ENCODE data around the gene SP2. TPM values are rescaled to one million over a fixed set of nuclear protein-coding genes. Genes with fewer than 3 reads are reported as not detected.

Gene SP2
- total and polyA plus RNA-seq, 2 donors (not counting 1 experiment from before 2014, with no cell fraction given): 1.5 to 2.6 TPM

GRCh38 chr17:47882695-47883588 lies 13.1 kb upstream of the SP2 start:
- Histone ChIP-seq H3K9me3 (ENCODE audit: control insufficient read depth, insufficient read depth, low read depth, low read length) (no peaks in the 10 kb centered on the region), H3K27me3 (ENCODE audit: control insufficient read depth, insufficient read depth, low read length) (peaks cover 7% of the 10 kb centered on the region), H3K36me3 (ENCODE audit: control insufficient read depth, insufficient read depth, low read length) (no peaks in the 10 kb centered on the region), H3K27ac (ENCODE audit: insufficient read depth, low read length) (no peak overlapping the region), H3K79me2 (ENCODE audit: control insufficient read depth, insufficient read depth, low read length) (no peaks in the 10 kb centered on the region), H3K4me1 (ENCODE audit: control insufficient read depth, extremely low read depth, insufficient read depth, low read length) (peaks cover 2% of the 10 kb centered on the region), H2AFZ (ENCODE audit: low read length) (peak overlapping the region; percentile 55), H3K9ac (ENCODE audit: insufficient read depth, low read length) (no peak overlapping the region), H3K4me3 (replicated peaks in 1 of 4; ENCODE audit: control extremely low read depth in 1 of 4, insufficient read depth in 1 of 4, low read depth in 3 of 4, low read length in 4 of 4) (peak overlapping the region in 1 of 4 experiments; percentile 1), H3K4me2 (ENCODE audit: extremely low read depth, insufficient read depth, low read length) (no peak overlapping the region), H4K20me1 (ENCODE audit: control insufficient read depth, extremely low read depth, insufficient read depth, low read length) (no peaks in the 10 kb centered on the region)
- TF ChIP-seq CTCF (conservative IDR thresholded peaks at IDR 0.05 in 1 of 2, IDR thresholded peaks at IDR 0.05 in 1 of 2; ENCODE audit: low read depth in 1 of 2, low read length in 2 of 2) (no peak), EZH2 (IDR thresholded peaks at IDR 0.05; ENCODE audit: low read length, missing control alignments) (no peak)
- no peak for DNase-seq (ENCODE audit: low read depth in 2 of 2)

GRCh38 chr17:47883589-47884426 lies 12.2 kb upstream of the SP2 start:
- no peak overlapping the region for H3K4me3 ChIP-seq (replicated peaks in 1 of 4; ENCODE audit: control extremely low read depth in 1 of 4, insufficient read depth in 1 of 4, low read depth in 3 of 4, low read length in 4 of 4)
- no peak for DNase-seq (ENCODE audit: low read depth in 2 of 2)
- H3K79me2 ChIP-seq (ENCODE audit: control insufficient read depth, insufficient read depth, low read length): no peaks in the 10 kb centered on the region
- H3K9ac ChIP-seq (ENCODE audit: insufficient read depth, low read length): no peak overlapping the region
- H3K4me1 ChIP-seq (ENCODE audit: control insufficient read depth, extremely low read depth, insufficient read depth, low read length): peaks cover 2% of the 10 kb centered on the region
- peaks cover 3% of the 10 kb centered on the region for H3K27me3 ChIP-seq (ENCODE audit: control insufficient read depth, insufficient read depth, low read length)
- no peak overlapping the region for H3K27ac ChIP-seq (ENCODE audit: insufficient read depth, low read length)
- H2AFZ ChIP-seq (ENCODE audit: low read length): no peak overlapping the region
- H3K36me3 ChIP-seq (ENCODE audit: control insufficient read depth, insufficient read depth, low read length): no peaks in the 10 kb centered on the region
- no peaks in the 10 kb centered on the region for H4K20me1 ChIP-seq (ENCODE audit: control insufficient read depth, extremely low read depth, insufficient read depth, low read length)
- TF ChIP-seq EZH2 (IDR thresholded peaks at IDR 0.05; ENCODE audit: low read length, missing control alignments): no peak
- no peak for TF ChIP-seq CTCF (conservative IDR thresholded peaks at IDR 0.05 in 1 of 2, IDR thresholded peaks at IDR 0.05 in 1 of 2; ENCODE audit: low read depth in 1 of 2, low read length in 2 of 2)
- no peaks in the 10 kb centered on the region for H3K9me3 ChIP-seq (ENCODE audit: control insufficient read depth, insufficient read depth, low read depth, low read length)
- H3K4me2 ChIP-seq (ENCODE audit: extremely low read depth, insufficient read depth, low read length): no peak overlapping the region

GRCh38 chr17:47884427-47884740 lies 11.7 kb upstream of the SP2 start:
- no peak overlapping the region for H2AFZ ChIP-seq (ENCODE audit: low read length)
- TF ChIP-seq CTCF (conservative IDR thresholded peaks at IDR 0.05 in 1 of 2, IDR thresholded peaks at IDR 0.05 in 1 of 2; ENCODE audit: low read depth in 1 of 2, low read length in 2 of 2): no peak
- TF ChIP-seq EZH2 (IDR thresholded peaks at IDR 0.05; ENCODE audit: low read length, missing control alignments): no peak
- no peaks in the 10 kb centered on the region for H4K20me1 ChIP-seq (ENCODE audit: control insufficient read depth, extremely low read depth, insufficient read depth, low read length)
- no peak overlapping the region for H3K4me3 ChIP-seq (replicated peaks in 1 of 4; ENCODE audit: control extremely low read depth in 1 of 4, insufficient read depth in 1 of 4, low read depth in 3 of 4, low read length in 4 of 4)
- no peaks in the 10 kb centered on the region for H3K27me3 ChIP-seq (ENCODE audit: control insufficient read depth, insufficient read depth, low read length)
- H3K9ac ChIP-seq (ENCODE audit: insufficient read depth, low read length): no peak overlapping the region
- DNase-seq (ENCODE audit: low read depth in 2 of 2): no peak
- no peaks in the 10 kb centered on the region for H3K36me3 ChIP-seq (ENCODE audit: control insufficient read depth, insufficient read depth, low read length)
- no peak overlapping the region for H3K4me2 ChIP-seq (ENCODE audit: extremely low read depth, insufficient read depth, low read length)
- no peak overlapping the region for H3K27ac ChIP-seq (ENCODE audit: insufficient read depth, low read length)
- no peaks in the 10 kb centered on the region for H3K79me2 ChIP-seq (ENCODE audit: control insufficient read depth, insufficient read depth, low read length)
- H3K4me1 ChIP-seq (ENCODE audit: control insufficient read depth, extremely low read depth, insufficient read depth, low read length): peaks cover 2% of the 10 kb centered on the region
- no peaks in the 10 kb centered on the region for H3K9me3 ChIP-seq (ENCODE audit: control insufficient read depth, insufficient read depth, low read depth, low read length)
